ENCODE measurements around the gene MSMP.

The MSMP gene, protein sequence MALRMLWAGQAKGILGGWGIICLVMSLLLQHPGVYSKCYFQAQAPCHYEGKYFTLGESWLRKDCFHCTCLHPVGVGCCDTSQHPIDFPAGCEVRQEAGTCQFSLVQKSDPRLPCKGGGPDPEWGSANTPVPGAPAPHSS

DNA sequence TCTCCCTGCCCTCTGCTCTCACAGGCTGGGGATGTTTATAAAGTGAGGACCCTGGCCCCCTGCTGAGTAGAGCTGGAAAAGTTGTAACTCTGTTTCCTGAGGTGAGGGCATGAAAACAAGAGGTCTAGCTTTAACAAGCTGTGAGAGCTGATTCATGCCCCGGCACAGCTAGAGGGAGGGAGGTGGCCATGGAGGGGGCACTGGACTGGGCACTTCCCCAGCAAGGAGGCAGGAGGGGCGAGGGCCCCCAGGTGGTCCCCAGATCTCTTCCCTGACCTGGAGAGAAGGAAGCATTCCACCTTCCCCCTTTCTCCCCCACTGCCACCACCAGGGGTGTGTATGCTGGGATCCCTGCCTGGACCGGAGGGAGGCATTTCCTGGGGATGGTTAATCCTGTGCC lies at the start of gene MSMP:
MSMP (minus strand) TSS at position 13 of the 400 bp plus-strand sequence. CDS start 147 bp downstream, outside the sequence.
- no peak for DNase-seq

DNA sequence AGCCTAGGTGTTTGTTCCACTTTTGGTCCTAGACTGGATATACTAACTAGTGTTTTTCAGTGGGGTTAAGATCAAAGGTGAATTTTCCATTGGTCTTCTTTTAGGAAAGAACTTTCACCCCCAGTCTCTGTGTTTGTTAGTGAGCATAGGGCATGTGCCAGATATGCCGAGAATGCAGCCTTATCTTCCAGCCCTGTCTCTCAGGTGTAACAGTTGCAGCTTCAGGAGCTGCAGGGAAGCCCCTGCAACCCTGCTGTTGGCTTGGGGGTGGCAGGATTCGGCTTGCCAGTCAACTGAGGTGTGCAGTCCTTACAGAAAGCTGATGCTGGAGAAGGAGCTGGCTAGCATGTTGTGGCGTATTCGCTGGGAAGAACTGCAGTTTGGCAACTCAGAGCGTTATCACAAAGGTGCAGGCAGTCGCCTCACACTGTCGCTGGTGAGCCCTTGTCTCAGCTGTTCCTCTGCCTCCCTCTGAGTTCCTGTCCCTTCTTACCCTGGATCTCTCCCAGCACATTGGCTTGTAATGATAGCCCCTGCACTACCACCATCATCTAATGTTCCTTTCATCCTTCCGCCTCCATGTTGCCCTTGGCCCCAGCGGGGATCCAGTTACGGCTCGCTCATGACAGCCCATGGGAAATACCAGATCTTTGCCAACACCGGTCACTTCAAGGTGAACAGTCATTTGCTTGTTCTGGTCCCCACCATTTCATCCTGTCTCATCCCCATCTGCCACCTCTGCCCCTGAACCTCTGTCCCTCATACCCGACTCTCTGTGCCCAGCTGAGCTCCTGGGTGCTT lies 47.5 kb upstream of the MSMP start:
- no peak for DNase-seq

DNA sequence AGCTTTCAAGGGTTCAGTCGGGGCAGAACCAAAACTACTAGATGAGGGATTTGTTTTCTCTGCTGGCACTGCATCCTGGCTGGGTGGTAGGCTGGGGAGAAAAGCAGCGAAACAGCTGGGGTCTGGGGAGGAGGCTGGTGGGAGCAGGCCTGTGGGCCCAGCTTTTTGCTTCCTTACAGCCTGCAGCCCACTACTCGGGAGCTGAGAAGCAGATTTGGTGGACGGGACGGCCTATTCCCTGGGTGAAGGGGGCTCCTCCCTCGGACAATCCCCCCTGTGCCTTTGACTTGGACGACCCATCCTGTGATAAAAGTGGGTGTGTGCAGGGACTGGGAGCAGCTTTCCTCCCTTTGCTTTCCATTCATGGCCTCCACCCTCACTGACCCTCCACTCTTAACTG lies 46.5 kb upstream of the MSMP start:
- DNase-seq: no peak

DNA sequence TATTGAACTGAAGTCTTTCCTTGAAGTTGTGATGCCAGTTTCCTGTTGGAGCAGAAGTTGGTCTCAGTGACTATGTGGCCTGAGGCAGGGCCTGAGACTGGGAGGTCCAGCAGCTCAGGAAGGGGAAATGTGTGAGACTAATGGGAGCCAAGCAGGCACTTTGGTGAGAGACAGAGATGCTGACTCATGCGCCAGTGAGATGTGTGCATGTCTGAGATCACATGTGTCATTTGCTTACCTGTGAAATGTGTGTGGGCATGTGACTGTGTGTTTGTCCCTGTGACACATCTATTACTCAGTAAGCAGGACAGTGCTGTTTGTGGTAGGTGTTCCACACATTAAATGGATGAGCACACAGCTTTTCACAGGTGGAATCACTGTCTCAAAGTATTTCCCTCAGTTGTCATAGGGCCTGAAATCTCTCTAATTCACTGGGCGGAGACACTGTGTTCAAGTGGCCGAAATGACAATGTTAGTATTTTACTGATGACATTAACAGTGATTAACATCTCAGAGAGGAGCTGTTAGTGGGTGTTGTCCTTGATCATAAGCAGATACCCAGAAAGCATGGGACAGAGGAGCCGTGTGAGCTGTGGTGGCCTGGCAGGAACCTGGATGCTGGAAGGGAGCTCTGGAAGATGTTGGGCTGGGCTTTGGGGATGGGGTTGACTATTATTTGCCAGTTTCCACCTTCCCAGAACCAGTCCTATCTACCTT lies 44.7 kb upstream of the MSMP start:
- DNase-seq: no peak

DNA sequence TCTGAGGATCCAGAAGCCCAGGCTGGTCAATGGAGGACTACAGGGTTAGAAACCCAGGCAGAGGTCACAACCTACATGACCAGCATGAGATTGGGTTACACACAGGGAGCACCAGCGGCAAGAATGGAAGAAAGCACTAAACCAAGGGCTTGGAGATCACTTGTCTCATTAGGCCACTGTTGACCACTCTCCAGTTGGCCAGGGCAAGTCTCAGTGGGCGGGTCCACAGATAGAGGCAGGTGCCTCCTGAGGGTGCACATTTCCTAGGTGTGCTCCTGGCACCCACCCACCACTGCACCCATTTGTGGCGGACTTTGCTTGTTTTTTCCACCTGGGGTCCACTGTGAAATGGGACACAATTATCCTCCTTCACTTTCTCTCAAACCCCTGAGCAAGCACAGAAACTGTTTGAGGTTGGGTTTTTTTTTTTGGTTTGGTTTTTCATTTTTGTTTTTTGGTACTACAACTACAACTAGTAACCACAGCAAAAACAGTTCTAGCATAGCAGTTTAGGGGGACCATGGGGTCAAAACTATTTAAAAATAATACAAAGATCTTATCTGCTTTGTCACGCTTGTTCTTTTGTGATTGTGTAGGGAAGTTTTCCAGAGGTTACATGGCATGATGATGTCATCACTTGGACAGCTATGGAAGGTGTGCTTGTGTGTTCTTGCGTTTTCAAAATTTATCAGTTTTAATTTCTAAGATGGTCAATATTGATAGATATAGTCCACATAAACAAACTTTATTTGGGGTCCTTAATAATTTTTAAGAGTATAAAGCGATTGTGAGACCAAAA lies 43.4 kb upstream of the MSMP start:
- DNase-seq: no peak

DNA sequence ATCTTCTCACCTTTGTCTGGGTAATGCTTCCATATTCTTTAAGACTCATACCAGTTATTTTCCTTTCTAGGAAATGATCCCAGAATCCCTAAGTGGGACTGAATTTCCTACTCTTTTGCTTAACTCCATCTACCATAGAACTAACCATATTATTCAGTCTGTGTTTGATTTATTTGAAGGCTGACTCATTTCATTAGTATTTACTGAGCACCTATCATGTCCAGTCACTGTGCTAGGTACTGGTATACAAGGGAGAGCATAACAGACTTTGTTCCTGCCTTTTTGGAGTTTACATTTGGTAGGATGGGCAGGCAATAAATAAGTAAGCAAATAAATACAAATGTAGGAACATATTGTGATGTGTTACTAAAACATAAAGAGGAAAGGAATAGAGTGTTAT lies 41.6 kb upstream of the MSMP start:
- DNase-seq: no peak

DNA sequence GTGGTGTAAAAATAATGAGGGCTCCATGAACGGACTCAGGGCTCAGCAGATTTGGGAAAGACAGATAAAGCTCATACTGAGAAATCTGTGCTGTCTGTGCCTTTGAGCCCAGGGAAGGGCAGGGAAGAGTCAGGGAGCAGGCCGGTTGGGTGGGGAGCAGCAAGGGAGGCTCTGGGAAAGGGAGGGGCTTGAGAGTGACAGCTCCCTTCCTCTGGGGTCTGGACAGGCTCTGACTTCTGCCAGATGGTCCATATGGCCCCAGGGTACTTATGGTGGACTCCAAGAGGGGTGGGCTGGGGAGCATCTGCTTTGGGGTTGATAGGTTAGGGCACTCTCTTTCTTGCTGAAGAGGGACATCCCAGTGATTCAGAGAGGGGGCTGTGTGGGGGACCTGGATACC lies 39.4 kb upstream of the MSMP start:
- no peak for DNase-seq

DNA sequence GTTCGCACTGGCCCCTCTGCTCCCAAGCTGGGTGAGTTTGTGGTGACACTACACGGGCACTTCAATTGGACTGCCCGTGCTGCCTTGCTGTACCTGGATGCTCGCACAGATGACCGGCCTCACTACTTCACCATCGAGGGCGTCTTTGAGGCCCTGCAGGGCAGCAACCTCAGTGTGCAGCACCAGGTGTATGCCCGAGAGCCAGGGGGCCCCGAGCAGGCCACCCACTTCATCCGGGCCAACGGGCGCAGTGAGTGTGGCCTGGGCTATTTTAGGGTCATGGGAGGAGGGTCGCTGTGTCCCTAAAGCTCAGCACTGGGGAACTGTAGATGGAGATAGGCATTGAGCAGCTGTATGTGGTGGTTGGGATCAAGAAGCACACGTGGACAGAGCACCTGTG lies 38.8 kb upstream of the MSMP start:
- no peak for DNase-seq

DNA sequence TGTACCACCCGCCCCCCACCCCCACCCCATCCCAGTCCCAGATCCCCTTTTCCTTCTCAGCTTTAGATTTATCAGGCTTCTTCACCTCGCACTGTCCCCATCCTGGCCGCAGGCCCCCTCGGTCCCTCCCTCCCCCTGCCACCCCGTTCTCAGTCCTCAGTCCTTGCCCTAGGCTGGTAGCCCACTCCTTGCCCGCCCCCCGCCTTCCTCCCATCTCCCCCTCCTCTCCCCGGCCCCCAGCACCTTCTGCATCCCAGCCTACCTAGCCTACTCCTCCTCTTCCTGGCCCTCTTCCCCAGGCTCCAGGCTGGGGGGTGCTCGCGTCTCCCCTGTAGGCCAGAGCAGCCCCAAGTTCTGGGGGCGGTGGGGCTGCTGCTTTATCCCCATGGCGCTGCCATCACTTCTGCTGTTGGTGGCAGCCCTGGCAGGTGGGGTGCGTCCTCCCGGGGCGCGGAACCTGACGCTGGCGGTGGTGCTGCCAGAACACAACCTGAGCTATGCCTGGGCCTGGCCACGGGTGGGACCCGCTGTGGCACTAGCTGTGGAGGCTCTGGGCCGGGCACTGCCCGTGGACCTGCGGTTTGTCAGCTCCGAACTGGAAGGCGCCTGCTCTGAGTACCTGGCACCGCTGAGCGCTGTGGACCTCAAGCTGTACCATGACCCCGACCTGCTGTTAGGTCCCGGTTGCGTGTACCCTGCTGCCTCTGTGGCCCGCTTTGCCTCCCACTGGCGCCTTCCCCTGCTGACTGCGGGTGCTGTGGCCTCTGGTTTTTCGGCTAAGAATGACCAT lies 38.1 kb upstream of the MSMP start:
- DNase-seq: no peak

DNA sequence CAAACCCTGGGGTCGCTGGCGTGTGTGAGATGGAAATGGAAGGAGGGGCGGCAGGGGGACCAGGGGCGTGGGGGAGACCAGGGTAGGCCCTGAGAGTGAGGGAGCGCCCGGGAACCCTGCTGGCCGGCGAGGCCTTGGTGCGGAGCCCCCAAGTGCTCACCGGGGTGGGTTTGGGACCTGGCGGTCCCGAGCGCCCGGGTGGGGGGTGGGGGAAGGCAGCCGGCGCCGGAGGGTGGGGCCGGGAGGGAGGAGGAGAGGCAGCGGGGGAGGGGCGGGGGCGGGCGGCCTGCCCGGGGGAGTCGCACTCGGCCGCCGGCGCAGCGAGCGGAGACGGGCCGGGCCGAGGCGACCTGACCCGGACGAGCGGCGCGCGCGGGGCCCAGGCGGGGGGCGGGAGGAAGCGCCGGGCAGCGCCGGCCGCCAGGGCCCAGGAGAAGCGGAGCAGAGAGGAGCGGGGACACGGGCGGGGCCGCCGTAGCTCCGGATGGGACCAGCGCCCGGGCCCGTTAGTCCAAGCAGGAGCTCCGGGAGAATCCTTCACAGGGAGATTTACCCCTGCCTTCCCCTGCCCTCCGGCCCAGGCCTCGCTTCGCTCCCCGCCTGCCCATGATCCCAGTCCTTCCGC lies 37.3 kb upstream of the MSMP start, which contains the start of gene NPR2:
NPR2 (plus strand) TSS at position 295 of the 625 bp plus-strand sequence. CDS start 818 bp downstream, outside the sequence.
- DNase-seq: no peak

DNA sequence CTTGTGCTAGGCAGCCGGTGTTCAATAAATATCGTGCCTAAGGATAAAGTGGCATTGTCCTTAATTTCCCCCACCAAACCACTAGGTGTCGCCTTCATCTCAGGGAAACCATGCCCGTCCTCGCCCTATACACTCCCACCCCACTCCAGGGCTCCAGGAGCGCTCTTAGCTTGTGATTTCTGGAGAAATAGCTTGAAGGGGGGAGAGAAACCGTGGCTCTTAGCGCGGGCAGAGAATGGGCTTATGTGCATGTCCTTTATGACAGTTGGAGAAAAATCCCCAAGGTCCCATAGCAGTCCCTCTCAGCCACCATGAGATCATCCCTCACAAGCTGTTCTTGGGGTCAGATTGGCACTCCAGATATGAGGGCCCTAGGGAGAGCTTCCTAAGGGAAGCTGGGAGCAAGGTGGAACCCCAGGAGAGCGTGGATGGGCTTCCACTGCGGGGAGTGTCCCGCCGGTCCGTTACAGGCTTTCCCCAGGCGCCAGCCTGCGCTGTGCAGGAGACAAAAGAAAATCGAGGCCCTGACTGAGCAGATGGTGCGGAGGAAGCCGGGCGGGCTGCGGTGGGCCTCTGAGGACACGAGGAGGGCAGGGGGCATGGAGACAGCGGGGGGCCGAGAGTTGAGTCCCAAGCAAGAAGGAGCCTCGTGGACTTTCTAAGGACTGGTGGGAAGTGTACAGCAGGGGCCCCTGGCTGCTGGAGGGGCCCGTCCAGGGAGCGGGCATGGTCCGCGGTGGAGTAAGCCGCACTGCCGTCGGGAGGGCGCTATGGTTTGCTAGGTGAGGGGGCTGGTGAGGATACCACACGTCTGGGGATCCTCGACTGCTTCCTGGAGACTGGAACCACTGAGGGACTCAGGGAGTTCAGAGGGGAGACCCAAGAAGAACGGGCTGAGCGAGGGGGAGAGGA lies 36.6 kb upstream of the MSMP start:
- peak; percentile 31 to 70 (median 42) for DNase-seq

DNA sequence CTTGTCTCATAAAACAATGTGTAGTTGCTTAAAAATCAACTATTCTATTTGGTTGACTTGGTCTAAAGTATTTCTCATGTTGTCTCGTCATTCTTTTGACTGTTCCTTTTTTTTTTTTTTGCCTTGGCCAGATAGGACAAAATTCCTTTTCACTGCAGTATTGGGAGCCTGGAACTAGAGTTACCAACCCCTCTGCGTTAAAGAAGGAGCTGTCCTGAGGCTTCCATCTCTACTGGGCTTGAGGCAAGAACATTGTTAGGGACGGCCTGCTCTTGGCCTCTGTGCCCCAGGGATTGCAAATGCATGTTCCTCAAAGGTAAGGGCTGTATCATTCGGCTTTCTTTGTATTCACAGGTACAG lies 35.9 kb upstream of the MSMP start:
- no peak for DNase-seq

DNA sequence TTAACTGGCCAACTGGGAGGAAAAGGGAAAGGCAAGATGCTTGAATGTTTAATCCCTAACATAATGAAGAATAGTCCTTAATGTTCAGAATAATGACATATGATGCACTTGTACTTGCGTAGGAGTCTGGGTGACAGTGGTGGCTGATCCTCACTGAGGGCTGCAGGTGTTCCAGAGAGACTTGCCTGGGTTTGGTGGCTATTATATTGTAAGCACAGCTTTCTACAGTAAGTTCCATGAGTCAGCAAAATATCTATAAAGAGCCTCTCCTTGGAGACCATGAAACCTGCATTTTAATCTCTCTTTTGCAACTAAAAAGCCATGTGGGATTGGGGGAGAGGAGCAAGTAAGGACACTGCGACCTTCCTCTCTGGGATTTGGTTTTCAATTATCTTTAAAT lies 35.5 kb upstream of the MSMP start:
- DNase-seq: no peak

DNA sequence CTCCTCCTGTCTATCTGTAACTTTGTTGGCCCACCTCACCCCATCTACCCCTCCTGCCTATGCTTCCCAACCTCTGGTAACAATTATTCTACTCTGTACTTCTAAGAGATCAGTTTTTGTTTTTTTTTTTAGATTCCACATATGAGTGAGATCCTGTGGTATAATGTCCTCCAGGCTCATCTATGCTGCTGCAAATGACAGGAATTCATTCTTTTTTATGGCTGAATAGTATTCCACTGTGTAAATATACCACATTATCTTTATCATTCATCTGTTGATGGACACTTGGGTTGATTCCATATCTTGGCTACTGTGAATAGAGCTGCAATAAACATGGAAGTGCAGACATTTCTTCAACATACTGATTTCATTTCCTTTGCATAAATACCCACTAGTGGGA lies 29.3 kb upstream of the MSMP start:
- DNase-seq: no peak

DNA sequence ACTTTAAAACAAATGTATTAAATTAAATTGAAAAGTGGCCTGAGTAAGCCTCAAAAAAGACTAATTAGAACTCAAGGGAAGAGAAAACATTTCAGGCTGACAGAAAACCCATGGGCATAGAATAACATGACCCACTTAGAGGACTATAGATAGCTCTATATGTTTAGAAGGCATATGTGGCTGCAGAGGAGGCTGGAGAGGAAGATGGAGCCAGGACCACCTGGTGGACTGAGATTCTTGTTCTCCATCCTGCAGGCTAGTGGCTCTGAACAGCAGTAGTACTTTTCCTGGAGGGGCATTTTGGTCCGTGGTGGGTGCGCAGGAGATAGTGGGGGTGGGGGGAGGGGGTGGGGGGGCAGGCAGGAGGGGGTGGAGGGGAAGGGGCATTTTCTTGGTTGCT lies 27.0 kb upstream of the MSMP start:
- no peak for DNase-seq

DNA sequence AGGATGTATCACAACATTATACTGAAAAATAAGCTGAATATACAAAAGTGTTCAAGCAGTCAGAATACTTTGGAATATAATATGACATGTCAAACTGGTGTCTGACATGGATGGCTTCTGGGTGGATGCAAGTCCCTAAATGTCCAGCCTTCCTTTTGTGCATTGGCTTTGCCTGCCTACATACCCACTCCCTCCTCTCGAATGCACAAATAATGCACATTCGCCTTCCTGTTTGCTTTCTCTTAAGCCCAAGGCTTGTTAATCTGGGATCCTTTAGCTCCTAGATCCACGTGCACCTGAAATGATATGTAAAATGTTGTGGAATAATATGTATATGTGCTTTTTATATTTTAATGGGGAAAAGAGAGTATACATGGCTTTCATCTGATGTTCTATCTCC lies 24.4 kb upstream of the MSMP start:
- DNase-seq: no peak

DNA sequence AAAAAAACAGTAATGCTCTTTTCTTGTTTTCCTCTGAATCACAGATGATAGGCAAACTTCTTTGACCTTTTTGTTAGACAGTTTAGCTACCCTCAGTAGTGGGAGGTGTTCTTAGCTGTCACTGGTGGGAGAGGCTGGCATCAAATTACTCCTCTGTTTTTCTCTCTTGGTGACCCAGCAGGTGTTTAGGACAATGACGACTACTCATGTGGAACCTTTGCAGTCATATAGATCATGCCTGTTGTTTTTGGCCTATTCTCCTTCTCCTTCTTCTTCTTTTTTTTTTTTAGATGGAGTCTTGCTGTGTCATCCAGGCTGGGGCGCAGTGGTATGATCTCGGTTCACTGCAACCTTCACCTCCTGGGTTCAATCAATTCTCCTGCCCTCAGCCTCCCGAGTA lies 21.9 kb upstream of the MSMP start:
- no peak for DNase-seq

DNA sequence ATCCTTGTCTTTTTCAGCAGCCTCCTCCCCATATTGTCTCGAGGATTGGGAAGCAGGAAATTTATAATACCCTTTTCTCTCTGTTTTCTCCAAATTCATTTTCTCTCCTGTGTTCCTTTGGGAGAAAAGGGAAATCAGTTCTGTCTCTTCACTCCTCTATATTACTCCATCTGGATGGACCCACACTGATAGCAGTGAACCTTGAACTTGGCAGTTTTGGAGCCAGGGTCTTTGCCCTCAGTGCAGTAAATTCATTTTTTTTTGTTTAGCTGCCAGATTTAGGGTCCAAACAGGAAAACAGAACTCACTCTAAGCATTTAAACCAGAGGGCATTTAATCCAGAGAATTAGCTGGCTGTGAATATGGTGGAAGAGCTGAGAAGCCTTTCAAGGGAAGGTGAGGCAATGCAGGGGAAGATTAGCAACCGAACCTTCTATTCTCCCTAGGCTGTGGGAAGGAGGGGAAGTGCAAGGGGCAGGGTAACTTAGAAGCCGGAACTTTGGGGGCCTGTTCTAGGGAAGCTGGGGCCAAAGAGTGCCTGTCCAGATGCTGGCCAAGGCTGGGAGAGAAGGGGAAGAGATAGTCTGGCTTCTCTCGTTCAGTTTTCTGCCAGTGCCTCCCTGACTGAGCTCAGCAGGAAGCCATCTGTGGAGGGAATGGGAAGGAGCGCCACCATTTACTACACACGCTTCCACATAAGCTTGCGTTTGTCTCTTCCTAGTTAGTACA lies 21.0 kb upstream of the MSMP start:
- DNase-seq: no peak

DNA sequence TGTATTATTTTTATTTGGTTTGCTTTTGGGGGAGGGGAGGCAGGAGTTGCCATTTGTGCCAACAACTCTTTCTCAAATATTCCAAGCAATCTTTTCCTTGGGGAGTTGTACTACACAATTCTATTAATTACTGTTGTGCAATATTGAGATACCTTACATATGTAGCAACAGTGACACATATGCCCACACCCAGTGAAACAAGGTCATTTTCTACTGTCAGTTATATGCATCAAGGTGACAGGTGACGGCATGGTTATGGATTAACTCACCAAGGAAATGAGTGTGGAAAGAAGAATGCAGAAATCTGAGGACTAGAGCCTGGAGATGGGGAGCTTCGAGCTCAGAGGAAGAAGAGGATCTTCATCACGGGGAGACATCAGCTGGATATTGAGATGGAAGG lies 17.9 kb upstream of the MSMP start:
- DNase-seq: no peak

DNA sequence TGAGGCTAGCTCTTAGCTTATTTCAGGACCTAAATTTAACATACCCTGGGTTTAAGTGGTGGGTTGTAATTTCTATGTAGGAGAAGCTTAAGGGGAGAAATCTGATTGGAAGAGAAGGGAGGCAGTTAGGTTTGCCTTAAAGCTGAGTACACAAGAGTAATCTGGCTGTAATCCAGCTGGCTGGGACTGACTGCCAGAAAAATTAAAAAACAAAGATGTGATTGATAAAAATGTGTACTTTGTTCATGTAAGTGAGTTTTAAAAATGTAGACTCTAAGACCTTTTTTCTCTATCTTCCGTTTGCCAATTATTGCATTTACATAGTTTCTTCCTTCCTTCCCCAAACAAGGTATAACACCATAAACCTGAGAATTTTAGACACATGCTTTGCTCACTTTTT lies 17.5 kb upstream of the MSMP start:
- DNase-seq: no peak

Data from stimulated activated naive CD4-positive, alpha-beta T cell (primary cell).